GM19372 (cell line): ENCODE results near the gene PRR16.

Experiments used
- ATAC-seq: cut with Tn5 transposase; IDR thresholded peaks from one replicate; pipeline ENCODE4 v1.9.1; 2021; ENCODE audit warnings: mild to moderate bottlenecking, low read depth, moderate library complexity; ENCODE audit not compliant: unreplicated experiment

Gene PRR16

GRCh38 chr5:120512068-120512467 lies 48.0 kb downstream of the PRR16 start:
- ATAC-seq: no peak

- no peak for ATAC-seq
These were observed 48.9 kb downstream of the PRR16 start for GRCh38 chr5:120512791-120513650.

- ATAC-seq: no peak
These were observed 52.7 kb downstream of the PRR16 start for GRCh38 chr5:120516805-120517204.

- ATAC-seq: no peak
These were observed 53.6 kb downstream of the PRR16 start for GRCh38 chr5:120517607-120518252.

- ATAC-seq: no peak
These were observed 54.5 kb downstream of the PRR16 start for GRCh38 chr5:120518581-120518980.

- ATAC-seq: no peak
These were observed 63.2 kb downstream of the PRR16 start for GRCh38 chr5:120527251-120527650.

- ATAC-seq: no peak
These were observed 64.5 kb downstream of the PRR16 start for GRCh38 chr5:120528609-120529008.

- ATAC-seq: no peak
These were observed 65.3 kb downstream of the PRR16 start for GRCh38 chr5:120529386-120529785.

- ATAC-seq: no peak
These were observed 67.1 kb downstream of the PRR16 start for GRCh38 chr5:120531215-120531614.

GRCh38 chr5:120532835-120533234 lies 68.7 kb downstream of the PRR16 start:
- ATAC-seq: no peak

- ATAC-seq: no peak
These were observed 69.5 kb downstream of the PRR16 start for GRCh38 chr5:120533581-120533980.

GRCh38 chr5:120535900-120536299 lies 71.8 kb downstream of the PRR16 start:
- ATAC-seq: no peak

GRCh38 chr5:120538149-120538548 lies 74.0 kb downstream of the PRR16 start:
- ATAC-seq: no peak

GRCh38 chr5:120538644-120539043 lies 74.5 kb downstream of the PRR16 start:
- ATAC-seq: no peak

GRCh38 chr5:120539471-120539870 lies 75.4 kb downstream of the PRR16 start:
- no peak for ATAC-seq

GRCh38 chr5:120540097-120540496 lies 76.0 kb downstream of the PRR16 start:
- no peak for ATAC-seq

GRCh38 chr5:120544043-120544442 lies 79.9 kb downstream of the PRR16 start:
- no peak for ATAC-seq

- no peak for ATAC-seq
These were observed 80.9 kb downstream of the PRR16 start for GRCh38 chr5:120545007-120545406.

GRCh38 chr5:120545951-120546350 lies 81.9 kb downstream of the PRR16 start:
- no peak for ATAC-seq

- ATAC-seq: no peak
These were observed 82.8 kb downstream of the PRR16 start for GRCh38 chr5:120546922-120547321.

- no peak for ATAC-seq
These were observed 86.3 kb downstream of the PRR16 start for GRCh38 chr5:120550358-120550757.

- ATAC-seq: no peak
These were observed 88.5 kb downstream of the PRR16 start for GRCh38 chr5:120552638-120553037.
